OCI-LY1 (cell line): ENCODE measurements around the gene VSIR.

ENCODE experiments used
- H2AFZ ChIP-seq: fragments of 200-600 bp; sonication (generic), shearing (Covaris generic); 2 replicates; pipeline ENCODE4 v1.6.0; 2014; ENCODE audit warnings: antibody characterized with exemption, mild to moderate bottlenecking, low read length
- H3F3A ChIP-seq: fragments of 200-600 bp; sonication (generic), shearing (Covaris generic); 2 replicates; pipeline ENCODE4 v1.6.0; 2014; ENCODE audit warnings: mild to moderate bottlenecking, antibody characterized with exemption, low read length, moderate library complexity; ENCODE audit not compliant: insufficient read depth
- H3K27ac ChIP-seq: fragments of 200-600 bp; sonication (generic); 2 replicates; pipeline ENCODE4 v1.5.1; 2014; ENCODE audit warnings: low read length, mixed run types, mild to moderate bottlenecking, low read depth; ENCODE audit not compliant: poor library complexity, severe bottlenecking
- H3K27me3 ChIP-seq: fragments of 200-600 bp; sonication (generic); 2 replicates; pipeline ENCODE4 v1.6.0; 2014; ENCODE audit warnings: antibody characterized with exemption, mild to moderate bottlenecking, low read length, moderate library complexity; ENCODE audit not compliant: insufficient read depth
- H3K36me3 ChIP-seq: fragments of 200-600 bp; sonication (generic); 2 replicates; pipeline ENCODE4 v1.6.1; 2014; ENCODE audit warnings: mild to moderate bottlenecking, antibody characterized with exemption, low read length, moderate library complexity, mixed read lengths; ENCODE audit not compliant: insufficient read depth
- H3K4me1 ChIP-seq: fragments of 200-600 bp; sonication (generic); 2 replicates; pipeline ENCODE4 v1.5.1; 2014; ENCODE audit warnings: mild to moderate bottlenecking, low read length, moderate library complexity; ENCODE audit not compliant: insufficient read depth, severe bottlenecking
- H3K4me2 ChIP-seq: fragments of 200-600 bp; sonication (generic), shearing (Covaris generic); 2 replicates; pipeline ENCODE4 v1.6.1; 2014; ENCODE audit warnings: low read length
- H3K4me3 ChIP-seq: fragments of 200-600 bp; sonication (generic); 2 replicates; pipeline ENCODE4 v1.5.1; 2014; ENCODE audit warnings: low read length, low read depth, mild to moderate bottlenecking, mixed read lengths; ENCODE audit not compliant: poor library complexity, severe bottlenecking
- H3K79me2 ChIP-seq: fragments of 200-600 bp; shearing (Covaris generic); 2 replicates; pipeline ENCODE4 v1.6.1; 2016; ENCODE audit warnings: mixed run types, low read length, mixed read lengths; ENCODE audit not compliant: insufficient read depth
- H3K9ac ChIP-seq: fragments of 200-600 bp; sonication (generic), shearing (Covaris generic); 2 replicates; pipeline ENCODE4 v1.6.1; 2014; ENCODE audit warnings: mild to moderate bottlenecking, low read length, mixed read lengths
- H3K9me2 ChIP-seq: fragments of 200-600 bp; sonication (generic), shearing (Covaris generic); 2 replicates; pipeline ENCODE4 v1.6.1; 2014; ENCODE audit warnings: low read depth, mild to moderate bottlenecking, low read length, mixed read lengths
- H3K9me3 ChIP-seq: fragments of 200-600 bp; shearing (Covaris generic); 2 replicates; pipeline ENCODE4 v1.6.1; 2014; ENCODE audit warnings: low read length, mixed read lengths
- H4K20me1 ChIP-seq: fragments of 200-600 bp; sonication (generic), shearing (Covaris generic); 2 replicates; pipeline ENCODE4 v1.6.0; 2016; ENCODE audit warnings: mild to moderate bottlenecking, low read length; ENCODE audit not compliant: insufficient read depth
- EZH2 ChIP-seq: fragments of 200-600 bp; sonication (generic), shearing (Covaris generic); IDR thresholded peaks from 2 replicates; pipeline ENCODE4 v1.8.0; 2017; ENCODE audit warnings: borderline replicate concordance, mixed run types, mild to moderate bottlenecking, antibody characterized with exemption, low read length, moderate library complexity, mixed read lengths
- TF ChIP-seq, protein P1 (sequence below): fragments of 200-600 bp; sonication (generic), shearing (Covaris generic); IDR thresholded peaks from 2 replicates; pipeline ENCODE4 v1.5.1; 2017; ENCODE audit warnings: mild to moderate bottlenecking, antibody characterized with exemption, low read length, moderate library complexity, mixed read lengths

The VSIR gene

DNA sequence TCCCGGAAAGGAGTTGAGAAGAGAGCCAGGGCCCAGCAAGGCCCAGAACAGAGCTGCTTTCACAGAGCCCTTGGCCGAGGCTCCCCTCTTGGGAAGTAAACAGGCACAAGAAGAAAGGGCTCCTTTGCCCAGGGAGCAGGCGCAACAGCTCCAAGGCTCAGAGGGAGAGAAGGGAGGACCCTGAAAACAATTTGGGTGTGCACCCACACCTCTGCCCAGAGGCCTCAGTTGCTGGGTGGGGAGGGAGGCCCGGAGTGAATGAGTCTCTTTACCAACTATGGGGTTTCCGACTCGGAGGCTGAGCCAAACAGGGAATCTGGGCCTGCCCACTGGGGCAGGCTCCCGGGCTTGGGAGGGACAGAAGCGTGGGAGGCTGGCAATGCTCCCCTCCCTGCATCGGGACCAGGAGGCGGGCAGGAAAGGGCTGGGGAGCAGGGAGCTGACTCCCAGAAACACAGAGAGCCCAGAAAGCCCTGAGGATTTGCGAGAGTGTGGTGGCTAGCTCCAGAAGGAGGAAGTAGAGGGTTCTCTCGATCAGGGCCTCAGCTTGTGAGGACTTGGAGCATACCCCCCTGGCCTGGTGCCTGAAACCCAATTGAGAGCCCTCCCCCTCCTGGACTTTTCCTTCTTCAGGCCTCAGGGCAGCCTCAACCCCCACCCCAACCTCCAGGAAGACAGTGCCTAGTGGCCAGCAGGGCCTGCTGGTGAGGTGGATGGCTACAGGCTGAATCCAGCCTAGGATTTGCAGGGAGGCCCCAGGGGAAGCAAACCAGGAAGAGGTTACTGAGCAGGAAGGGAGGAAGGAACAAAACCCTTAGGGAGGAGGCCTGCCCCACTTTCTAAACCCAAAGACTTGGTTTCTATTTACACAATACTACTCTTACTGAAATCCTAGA lies 59.9 kb downstream of the VSIR start:
- H3K79me2 ChIP-seq, result no peaks in the 10 kb centered on the region
- H3K4me3 ChIP-seq, result peak overlapping the region; percentile 17
- H3K9ac ChIP-seq, result no peak overlapping the region
- no peak overlapping the region for H3K27ac ChIP-seq
- no peaks in the 10 kb centered on the region; the same call in 1 of the 2 replicates for H3K27me3 ChIP-seq
- H3F3A ChIP-seq, result no peaks in the 10 kb centered on the region
- H3K4me1 ChIP-seq, result peaks cover 20% of the 10 kb centered on the region
- H2AFZ ChIP-seq, result no peak overlapping the region
- TF ChIP-seq, protein P1, sequence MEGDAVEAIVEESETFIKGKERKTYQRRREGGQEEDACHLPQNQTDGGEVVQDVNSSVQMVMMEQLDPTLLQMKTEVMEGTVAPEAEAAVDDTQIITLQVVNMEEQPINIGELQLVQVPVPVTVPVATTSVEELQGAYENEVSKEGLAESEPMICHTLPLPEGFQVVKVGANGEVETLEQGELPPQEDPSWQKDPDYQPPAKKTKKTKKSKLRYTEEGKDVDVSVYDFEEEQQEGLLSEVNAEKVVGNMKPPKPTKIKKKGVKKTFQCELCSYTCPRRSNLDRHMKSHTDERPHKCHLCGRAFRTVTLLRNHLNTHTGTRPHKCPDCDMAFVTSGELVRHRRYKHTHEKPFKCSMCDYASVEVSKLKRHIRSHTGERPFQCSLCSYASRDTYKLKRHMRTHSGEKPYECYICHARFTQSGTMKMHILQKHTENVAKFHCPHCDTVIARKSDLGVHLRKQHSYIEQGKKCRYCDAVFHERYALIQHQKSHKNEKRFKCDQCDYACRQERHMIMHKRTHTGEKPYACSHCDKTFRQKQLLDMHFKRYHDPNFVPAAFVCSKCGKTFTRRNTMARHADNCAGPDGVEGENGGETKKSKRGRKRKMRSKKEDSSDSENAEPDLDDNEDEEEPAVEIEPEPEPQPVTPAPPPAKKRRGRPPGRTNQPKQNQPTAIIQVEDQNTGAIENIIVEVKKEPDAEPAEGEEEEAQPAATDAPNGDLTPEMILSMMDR, result no peak
- TF ChIP-seq EZH2, result no peak
- peak overlapping the region; percentile 11; the same call in 1 of the 2 replicates for H3K4me2 ChIP-seq
- H4K20me1 ChIP-seq, result no peaks in the 10 kb centered on the region
- H3K9me3 ChIP-seq, result no peaks in the 10 kb centered on the region
- no peaks in the 10 kb centered on the region for H3K36me3 ChIP-seq
- no peaks in the 10 kb centered on the region for H3K9me2 ChIP-seq

DNA sequence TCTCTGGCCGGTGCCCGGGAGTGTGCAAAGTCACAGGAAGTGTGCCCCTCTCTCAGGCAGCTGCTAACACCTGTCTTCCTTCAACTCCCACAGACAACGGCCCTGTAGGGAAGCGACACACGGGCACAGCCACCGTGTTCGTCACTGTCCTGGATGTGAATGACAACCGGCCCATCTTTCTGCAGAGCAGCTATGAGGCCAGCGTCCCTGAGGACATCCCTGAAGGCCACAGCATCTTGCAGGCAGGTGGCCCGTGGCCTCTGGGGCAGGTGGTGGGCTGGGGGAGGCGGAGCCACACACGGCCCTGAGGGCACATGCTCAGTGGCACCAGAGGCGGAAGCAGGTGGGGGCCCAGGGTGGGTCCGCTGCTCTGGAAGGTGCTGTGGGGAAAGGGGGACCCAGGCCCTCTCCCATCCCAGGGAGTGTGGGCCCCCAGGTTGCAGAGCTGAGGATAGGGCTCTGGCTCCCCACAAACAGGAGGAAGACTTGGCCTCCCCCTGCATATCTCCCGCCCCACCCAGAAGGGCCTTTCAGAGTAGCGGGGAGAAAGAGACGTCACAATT lies 60.7 kb downstream of the VSIR start:
- Histone ChIP-seq H3K27me3 (peaks cover 4% of the 10 kb centered on the region; the same call in 1 of the 2 replicates), H3K4me1 (peaks cover 22% of the 10 kb centered on the region), H3K36me3 (no peaks in the 10 kb centered on the region), H3K27ac (no peak overlapping the region), H3F3A (no peaks in the 10 kb centered on the region), H3K4me3 (peak overlapping the region; percentile 17), H3K9me2 (no peaks in the 10 kb centered on the region), H2AFZ (no peak overlapping the region), H3K9ac (no peak overlapping the region), H3K4me2 (peak overlapping the region; percentile 11; the same call in 1 of the 2 replicates), H3K9me3 (no peaks in the 10 kb centered on the region), H4K20me1 (no peaks in the 10 kb centered on the region), H3K79me2 (no peaks in the 10 kb centered on the region)
- no peak for TF ChIP-seq EZH2
- TF ChIP-seq, protein P1, result no peak

DNA sequence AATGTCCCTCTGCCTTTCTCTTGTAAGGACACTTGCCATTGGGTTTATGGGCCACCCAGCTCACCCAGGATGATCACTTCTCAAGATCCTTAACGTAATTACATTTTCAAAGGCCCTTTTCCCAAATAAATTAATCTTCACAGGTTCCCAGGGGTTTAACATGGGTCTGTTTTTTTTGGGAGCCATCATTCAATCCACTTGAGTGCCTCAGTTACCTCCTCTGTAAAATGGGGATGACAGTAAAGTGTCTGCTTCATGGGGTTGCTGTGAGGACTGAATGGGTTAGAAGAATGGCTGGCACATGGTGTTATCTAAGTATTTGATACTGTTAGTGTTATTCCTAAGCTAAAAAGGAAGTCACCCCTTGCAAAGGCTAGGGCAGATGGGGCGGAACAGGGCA lies 61.1 kb downstream of the VSIR start:
- Histone ChIP-seq H3K9me2 (no peaks in the 10 kb centered on the region), H3K27me3 (peaks cover 9% of the 10 kb centered on the region; the same call in 1 of the 2 replicates), H3K4me2 (peak overlapping the region; percentile 11; the same call in 1 of the 2 replicates), H3K4me1 (peaks cover 22% of the 10 kb centered on the region), H2AFZ (no peak overlapping the region), H3K9me3 (no peaks in the 10 kb centered on the region), H4K20me1 (no peaks in the 10 kb centered on the region), H3K79me2 (no peaks in the 10 kb centered on the region), H3K36me3 (no peaks in the 10 kb centered on the region), H3F3A (no peaks in the 10 kb centered on the region), H3K4me3 (no peak overlapping the region), H3K9ac (no peak overlapping the region), H3K27ac (no peak overlapping the region)
- no peak for TF ChIP-seq EZH2
- TF ChIP-seq, protein P1, result no peak
